Skeletal muscle cell (primary cell): Measurements from ENCODE around the gene SLITRK1.

Experiments used
- DNase-seq: peaks from one replicate; pipeline ENCODE4 v3.0.0-alpha.2; 2010; ENCODE audit warnings: low read depth
- H3K4me3 ChIP-seq: 2 replicates; pipeline ENCODE4 v1.5.1; 2011; ENCODE audit warnings: low read depth, mild to moderate bottlenecking, control low read depth, low read length, moderate library complexity

SLITRK1 gene, protein sequence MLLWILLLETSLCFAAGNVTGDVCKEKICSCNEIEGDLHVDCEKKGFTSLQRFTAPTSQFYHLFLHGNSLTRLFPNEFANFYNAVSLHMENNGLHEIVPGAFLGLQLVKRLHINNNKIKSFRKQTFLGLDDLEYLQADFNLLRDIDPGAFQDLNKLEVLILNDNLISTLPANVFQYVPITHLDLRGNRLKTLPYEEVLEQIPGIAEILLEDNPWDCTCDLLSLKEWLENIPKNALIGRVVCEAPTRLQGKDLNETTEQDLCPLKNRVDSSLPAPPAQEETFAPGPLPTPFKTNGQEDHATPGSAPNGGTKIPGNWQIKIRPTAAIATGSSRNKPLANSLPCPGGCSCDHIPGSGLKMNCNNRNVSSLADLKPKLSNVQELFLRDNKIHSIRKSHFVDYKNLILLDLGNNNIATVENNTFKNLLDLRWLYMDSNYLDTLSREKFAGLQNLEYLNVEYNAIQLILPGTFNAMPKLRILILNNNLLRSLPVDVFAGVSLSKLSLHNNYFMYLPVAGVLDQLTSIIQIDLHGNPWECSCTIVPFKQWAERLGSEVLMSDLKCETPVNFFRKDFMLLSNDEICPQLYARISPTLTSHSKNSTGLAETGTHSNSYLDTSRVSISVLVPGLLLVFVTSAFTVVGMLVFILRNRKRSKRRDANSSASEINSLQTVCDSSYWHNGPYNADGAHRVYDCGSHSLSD

DNA sequence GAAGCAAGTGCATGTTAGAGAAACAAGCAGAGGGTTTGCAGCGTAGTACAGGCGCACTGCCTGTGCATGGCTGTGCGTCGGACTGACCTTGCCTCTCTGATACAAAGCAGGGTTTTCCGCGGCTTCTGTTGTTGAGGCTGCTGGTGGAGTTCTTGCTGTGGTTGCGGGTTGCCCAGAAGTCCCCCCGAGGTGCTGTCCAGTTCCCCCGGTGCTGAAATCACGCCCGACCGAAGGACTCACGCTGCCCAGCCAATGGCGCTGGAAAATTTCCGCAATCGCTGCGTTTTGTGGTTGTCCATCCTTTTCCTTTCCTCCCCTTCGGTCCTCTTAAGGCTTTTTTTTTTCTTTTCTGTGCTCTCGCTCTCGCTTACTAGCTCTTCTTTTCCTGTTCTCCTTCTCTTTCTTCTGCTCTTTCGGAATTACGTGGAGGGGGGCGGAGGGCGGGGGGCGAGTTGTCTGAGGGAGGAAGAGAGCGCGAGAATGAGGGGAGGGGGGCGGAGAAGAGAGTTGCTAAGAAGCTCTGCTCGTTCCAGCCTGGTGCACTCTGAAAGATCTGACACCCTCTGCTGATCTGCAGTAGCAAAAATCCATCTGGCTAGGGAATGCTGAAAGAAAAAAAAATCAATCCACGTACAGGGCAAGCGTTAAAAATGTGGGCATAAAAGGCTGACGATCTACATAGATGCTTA, at the start of gene SLITRK1:
SLITRK1 (minus strand) TSS at position 558 of the 689 bp plus-strand sequence. CDS start 967 bp downstream, outside the sequence.
- H3K4me3 ChIP-seq, result peak within 1 kb of the TSS; percentile 46
- peak; percentile 31 for DNase-seq

DNA sequence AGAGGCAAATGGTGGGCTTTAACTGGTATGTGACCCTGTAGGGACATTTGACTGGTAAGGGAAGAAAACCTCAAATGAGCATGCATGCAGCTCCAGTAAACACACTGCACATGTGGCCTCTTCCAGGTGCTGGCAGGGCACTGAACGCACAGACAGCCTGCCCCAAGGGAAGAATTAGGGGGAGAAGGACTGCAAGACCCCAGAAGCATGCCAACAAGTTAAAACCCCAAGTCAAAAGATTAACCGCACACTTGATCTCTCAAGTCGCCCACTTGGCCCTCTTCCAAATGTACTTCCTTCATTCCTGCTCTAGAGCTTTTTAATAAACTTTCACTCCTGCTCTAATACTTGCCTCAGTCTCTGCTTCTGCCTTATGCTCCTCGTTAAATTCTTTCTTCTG, 46.9 kb upstream of the SLITRK1 start:
- no peak for DNase-seq
- H3K4me3 ChIP-seq, result no peak overlapping the region

DNA sequence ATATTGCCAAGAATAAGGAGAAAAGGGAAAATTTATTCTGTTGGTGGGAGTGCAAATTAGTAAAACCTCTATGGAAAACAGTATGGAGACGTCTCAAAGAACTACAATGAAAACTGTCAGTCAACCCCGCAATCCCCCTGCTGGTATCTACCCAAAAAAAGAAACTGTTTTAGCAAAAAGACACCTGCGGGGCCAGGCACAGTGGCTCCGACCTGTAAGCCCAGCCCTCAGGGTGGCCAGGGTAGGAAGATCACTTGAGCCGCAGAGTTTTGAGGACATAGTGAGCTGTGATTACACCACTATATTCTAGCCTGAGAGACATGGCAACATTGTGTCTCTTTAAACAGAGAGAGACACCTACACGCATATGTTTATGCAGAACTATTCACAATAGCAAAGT, 37.5 kb upstream of the SLITRK1 start:
- no peak for DNase-seq
- no peak overlapping the region for H3K4me3 ChIP-seq

DNA sequence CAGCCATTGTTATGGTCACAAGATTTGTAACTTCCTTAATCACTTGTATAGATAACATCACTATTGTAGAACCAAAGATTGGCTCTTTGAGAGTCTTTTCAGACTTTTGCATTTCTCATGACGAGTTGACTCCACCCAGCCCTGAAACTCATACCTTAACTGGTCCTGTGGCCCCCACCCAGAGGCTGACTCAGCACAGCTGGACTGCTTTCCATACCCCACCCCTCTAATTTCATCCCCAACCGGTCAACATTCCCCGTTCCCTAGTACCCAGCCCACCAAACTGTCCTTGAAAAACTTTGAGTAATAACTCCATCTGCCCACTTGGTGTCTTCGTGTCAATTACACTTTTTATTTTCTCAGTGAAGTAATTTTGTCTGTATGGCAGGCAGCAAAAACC, 32.1 kb upstream of the SLITRK1 start:
- H3K4me3 ChIP-seq, result no peak overlapping the region
- no peak for DNase-seq

DNA sequence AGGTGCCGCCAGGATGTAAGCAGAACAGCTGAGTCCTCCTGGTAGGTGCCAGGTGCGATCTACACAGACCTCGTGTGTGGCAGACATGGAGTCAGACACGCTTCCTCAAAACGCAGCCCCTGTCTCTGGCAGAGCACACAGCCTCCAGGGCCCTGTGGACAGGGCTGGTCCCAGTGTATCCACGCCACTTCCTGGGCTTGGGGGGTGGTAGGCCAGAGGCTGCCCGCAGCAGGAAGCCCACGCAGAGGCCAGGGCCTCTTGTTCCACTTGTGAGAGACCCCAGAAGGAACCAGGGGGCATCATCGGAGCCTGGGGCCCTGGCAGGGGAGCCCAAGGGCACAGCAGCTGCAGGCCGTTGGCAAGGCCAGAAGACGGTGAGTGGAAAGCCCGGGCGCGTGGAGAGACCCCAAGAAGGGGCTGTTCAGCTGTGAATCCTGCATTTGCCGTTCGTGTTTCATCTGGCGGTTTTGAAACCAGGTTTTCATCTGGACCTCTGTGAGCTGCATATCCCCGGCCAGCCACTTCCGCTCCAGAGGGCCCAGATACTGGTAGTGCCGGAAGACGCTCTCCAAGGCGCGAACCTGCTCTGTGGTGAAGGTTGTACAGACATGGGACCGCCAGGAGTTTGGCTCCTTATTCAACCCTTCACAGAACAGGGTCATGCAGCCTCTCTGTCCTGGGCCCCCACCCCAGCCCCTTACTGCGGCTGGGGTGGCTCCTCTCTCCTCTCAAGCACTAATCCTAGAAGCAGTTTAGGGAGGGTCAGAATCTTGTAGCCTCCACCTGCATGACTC, 25.1 kb upstream of the SLITRK1 start:
- DNase-seq, result no peak
- no peak overlapping the region for H3K4me3 ChIP-seq

DNA sequence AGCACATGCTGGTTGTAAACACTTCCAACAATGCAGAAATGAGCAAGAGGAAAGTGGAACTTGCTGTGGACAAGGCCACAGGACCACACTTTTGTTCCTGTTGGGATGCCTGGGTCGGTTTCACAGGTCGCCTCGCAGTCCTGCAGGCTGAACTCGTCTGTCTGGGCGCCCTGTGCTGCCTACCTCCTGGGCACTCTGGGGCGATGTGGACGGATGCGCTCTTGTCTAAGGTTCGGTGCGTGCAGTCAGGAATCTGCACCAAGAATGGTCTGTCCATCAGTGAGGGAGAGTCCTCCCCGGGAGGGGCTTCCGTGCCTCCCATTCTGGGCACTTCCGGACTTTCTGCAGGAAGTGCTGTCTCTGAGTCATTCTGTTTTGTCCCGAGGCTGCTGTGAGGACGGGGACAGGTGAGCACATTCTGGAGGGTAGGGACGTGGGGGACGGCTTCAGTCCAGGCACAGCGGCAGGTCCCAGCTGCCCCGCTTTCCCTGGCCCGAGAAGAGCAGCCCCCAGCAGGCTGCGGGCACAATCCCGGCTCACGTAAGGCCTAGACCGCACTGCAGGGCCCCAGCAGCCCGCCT, 24.1 kb upstream of the SLITRK1 start:
- no peak overlapping the region for H3K4me3 ChIP-seq
- no peak for DNase-seq

DNA sequence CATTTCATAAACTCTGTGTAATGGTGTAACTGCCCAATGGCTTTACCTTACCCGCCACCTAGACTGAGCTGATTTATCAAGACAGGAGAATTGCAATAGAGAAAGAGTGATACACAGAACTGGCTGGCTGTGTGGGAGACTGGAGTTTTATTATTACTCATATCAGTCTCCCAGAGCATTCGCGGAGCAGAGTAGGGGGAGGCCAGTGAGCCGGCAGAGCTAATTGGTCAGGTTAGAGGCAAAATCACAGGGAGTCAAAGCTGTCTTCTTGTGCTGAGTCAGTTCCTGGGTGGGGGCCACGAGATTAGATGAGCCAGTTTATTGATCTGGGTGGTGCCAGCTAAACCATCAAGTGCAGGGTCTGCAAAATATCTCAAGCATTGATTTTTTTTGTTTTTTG, 23.4 kb upstream of the SLITRK1 start:
- DNase-seq, result no peak
- no peak overlapping the region for H3K4me3 ChIP-seq

DNA sequence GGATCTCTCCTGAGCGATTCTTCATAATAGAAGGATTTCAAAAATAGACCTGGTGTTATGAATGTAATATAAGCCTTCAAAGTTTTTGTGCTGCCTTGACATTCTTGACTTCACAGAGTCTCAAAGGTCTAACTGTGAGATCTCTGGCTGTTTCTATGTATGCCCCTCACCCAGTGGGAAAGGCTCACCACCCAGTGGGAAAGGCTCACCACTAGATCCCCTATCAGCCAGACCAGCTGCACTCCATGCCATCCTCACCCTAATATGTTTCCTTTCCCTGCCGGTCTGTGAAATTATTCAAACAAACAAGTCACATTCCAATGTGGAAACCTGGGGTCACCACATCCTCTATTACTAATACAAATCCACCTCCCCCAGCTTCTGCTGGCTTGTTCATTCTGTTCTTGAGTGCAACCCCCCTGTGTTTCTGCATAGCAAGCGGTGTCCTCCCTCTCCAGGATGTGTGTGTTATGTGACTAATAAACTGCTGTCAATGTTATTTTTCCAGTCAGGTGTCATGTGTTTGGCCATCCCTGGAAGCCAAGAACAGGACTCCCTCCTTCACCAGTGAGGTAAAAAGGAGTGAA, 13.8 kb upstream of the SLITRK1 start:
- H3K4me3 ChIP-seq, result no peak overlapping the region
- no peak for DNase-seq

DNA sequence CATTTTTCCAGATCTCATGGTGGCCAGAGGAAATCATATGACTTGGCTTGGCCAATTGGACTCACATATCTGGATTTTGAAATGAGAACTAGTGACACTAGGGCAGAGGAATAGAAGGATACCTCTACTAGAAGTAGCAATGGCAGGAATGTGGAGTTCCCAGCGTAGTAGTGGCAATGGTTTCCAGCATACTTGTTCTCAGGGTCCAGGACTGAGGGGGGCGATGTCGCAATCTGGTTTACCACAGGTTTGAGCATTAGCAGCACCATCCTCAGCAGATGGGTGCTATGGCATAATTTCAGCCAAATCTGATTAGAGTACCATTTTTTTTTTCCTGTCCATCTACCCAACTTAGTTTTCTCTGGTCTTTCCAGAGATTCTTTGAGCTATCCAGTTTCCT, 8.1 kb upstream of the SLITRK1 start:
- DNase-seq, result no peak
- H3K4me3 ChIP-seq, result no peak overlapping the region

DNA sequence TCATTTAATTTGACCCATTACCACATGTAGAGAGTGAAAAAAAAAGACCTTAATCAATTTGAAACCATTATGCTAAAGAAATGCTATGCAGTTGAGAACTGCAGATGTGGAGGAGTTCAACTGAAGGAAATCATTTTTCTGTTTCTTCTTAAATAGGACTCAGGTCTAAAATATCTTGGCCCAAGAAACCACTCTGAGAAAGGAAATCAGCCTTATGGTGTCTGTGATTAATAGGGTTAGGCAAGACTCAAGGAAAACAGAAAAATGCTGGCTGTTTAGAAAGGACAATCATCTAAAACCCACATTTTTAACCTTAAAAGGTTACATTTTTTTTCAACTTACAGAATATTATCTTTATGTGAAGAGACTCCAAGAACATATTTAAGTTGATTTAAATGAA, 1.9 kb upstream of the SLITRK1 start:
- DNase-seq, result no peak
- no peak overlapping the region for H3K4me3 ChIP-seq

DNA sequence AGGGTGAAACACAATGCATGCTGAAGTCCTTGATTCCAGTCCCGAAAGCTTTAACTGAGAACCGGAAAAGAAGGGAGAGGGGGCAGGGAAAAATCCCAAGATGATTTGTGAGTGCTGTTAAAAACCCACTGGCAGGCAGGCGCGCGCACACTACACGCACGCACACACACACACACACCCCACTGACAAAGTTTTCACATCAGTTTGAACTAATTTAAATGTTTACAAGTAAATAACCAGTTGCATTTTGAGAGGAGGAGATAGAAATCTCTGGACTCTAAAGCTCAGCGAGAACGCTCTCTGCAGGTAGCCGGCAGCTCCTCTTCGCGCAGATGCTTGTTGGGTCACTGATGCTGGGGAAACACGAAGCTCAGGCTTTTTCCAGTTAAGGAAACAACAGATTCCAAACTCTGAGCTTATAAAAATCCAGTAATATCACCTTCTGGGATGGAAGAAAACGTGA, 818 bp upstream of the SLITRK1 start:
- no peak for DNase-seq

DNA sequence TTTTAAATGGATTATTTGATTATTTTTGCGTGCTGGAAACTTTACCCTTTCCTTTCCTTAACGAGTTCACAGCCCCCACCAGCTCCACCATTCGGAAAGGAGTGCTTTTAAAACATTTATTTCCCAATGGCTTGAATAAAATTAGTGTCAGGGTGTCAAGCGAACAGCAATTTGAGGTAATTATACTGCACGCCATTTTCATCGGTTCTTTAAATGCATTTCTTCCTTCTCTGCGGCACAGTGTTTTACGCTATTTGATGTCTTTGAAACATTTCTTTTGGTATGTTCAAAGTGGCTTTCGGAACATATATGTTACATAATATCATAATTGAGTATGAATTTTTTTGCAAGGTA, 309 bp upstream of the SLITRK1 start:
- no peak for DNase-seq
- peak overlapping the region; percentile 46 for H3K4me3 ChIP-seq

More for the DNA sequence above, 818 bp upstream of the SLITRK1 start:
- H3K4me3 ChIP-seq, result peak overlapping the region; percentile 22

DNA sequence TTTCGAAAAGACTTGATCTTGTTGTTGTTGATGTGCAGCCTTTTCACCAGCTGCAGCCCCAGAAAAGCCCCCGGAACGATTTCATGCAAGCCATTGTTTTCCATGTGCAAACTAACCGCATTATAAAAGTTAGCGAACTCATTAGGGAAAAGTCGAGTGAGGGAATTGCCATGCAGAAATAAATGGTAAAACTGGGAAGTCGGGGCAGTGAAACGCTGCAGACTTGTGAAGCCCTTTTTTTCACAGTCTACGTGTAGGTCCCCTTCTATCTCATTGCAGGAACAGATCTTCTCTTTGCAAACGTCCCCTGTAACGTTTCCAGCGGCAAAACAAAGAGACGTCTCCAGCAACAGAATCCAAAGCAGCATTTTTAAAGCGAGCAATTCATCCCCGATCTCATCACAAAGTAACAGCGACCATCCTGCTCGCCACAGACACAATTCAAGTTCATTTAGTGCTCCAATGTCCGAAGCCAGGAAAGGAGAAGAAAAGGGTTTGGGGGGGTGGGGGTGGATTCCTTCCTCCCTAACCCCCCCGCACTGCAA, 1.1 kb downstream of the SLITRK1 start:
- DNase-seq, result no peak
- peak overlapping the region; percentile 46 for H3K4me3 ChIP-seq

DNA sequence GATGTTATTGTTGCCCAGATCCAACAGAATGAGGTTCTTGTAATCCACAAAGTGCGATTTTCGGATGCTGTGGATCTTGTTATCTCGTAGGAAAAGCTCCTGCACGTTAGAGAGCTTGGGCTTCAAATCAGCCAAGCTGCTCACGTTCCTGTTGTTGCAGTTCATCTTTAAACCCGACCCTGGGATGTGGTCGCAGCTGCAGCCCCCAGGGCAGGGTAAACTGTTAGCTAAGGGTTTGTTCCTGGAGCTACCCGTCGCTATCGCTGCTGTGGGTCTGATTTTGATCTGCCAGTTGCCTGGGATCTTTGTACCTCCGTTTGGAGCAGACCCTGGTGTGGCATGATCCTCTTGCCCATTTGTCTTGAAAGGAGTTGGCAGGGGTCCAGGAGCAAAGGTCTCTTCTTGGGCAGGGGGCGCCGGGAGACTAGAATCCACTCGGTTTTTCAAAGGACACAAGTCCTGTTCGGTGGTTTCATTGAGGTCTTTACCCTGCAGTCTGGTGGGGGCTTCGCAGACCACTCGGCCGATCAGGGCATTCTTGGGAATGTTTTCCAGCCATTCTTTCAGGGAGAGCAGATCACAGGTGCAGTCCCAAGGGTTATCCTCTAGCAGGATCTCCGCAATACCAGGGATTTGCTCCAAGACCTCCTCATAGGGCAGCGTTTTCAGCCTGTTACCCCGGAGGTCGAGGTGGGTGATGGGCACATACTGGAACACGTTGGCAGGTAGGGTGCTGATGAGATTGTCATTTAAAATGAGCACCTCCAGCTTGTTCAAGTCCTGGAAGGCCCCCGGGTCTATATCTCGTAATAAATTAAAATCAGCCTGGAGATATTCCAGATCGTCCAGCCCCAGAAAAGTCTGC, 1.8 kb downstream of the SLITRK1 start:
- peak overlapping the region; percentile 46 for H3K4me3 ChIP-seq
- no peak for DNase-seq

DNA sequence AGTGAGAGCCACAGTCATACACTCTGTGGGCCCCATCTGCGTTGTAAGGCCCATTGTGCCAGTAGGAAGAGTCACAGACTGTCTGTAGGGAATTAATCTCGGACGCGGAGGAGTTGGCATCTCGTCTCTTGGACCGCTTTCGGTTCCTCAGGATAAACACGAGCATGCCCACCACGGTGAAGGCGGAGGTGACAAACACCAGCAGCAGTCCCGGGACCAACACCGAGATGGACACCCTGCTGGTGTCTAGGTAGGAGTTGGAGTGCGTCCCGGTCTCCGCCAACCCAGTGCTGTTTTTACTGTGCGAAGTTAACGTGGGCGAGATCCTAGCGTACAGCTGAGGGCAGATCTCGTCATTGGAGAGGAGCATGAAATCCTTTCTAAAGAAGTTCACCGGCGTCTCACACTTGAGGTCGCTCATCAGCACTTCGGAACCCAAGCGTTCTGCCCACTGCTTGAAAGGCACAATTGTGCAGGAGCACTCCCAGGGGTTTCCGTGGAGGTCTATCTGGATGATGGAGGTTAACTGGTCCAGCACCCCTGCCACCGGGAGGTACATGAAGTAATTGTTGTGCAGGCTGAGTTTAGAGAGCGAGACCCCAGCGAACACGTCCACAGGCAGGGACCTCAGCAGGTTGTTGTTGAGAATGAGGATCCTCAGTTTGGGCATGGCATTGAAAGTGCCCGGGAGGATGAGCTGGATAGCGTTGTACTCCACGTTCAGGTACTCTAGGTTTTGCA, 2.7 kb downstream of the SLITRK1 start:
- peak overlapping the region; percentile 36 for H3K4me3 ChIP-seq
- no peak for DNase-seq

DNA sequence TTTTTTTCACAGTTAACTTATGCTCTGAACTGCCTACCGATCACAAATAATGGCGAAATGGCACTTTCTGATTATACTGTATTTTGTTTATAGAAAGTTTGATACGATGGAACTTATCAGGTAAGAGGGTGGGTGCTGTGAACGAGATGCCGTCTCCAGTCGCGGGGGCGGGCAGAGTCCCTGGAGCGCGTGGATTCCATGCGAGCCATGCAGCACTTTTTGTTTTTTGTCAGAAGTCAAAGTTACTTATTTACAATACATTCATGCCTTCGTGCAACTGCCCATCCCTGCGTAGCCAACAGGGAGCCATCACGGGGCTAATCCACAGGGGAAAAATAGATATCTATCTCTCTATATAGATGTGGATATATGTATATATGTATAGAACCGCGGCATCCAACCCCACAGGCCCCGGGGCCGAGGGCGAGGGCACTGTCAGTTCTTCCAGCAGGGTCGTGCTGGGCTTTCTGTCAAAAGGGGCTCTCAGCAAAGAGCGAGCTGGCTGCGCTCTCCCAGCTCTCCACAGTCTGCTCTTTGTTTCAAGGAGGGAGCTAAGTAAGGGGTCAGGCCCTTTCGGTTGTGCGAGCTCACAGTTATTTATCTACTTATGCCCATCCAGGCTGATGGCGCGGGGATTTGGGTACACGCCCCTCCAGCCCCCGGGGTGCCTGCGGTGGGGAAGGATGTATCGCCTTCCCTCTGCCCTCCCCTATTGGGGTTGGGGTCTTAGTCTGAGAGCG, 3.4 kb downstream of the SLITRK1 start:
- H3K4me3 ChIP-seq, result peak overlapping the region; percentile 36
- DNase-seq, result no peak
